Endothelial cell of umbilical vein (primary cell): ENCODE data around the gene IL25.

Source experiments
- POLR2A ChIP-seq: IDR thresholded peaks from 2 replicates; pipeline ENCODE4 v1.6.1; 2012; ENCODE audit warnings: low read depth, mild to moderate bottlenecking, control low read depth, low read length
- TF ChIP-seq, protein P1 (sequence below), 2 donors: IDR thresholded peaks; 1 replicate in 1 of 2; 2 replicates in 1 of 2; pipeline ENCODE4 v1.5.1; 2011; ENCODE audit warnings: low read length in 2 of 2, mild to moderate bottlenecking in 2 of 2, moderate library complexity in 2 of 2, control low read depth in 1 of 2, inconsistent platforms in 1 of 2, low read depth in 1 of 2; ENCODE audit not compliant: insufficient read depth in 1 of 2; ENCODE audit errors: extremely low read depth in 1 of 2

DNA sequence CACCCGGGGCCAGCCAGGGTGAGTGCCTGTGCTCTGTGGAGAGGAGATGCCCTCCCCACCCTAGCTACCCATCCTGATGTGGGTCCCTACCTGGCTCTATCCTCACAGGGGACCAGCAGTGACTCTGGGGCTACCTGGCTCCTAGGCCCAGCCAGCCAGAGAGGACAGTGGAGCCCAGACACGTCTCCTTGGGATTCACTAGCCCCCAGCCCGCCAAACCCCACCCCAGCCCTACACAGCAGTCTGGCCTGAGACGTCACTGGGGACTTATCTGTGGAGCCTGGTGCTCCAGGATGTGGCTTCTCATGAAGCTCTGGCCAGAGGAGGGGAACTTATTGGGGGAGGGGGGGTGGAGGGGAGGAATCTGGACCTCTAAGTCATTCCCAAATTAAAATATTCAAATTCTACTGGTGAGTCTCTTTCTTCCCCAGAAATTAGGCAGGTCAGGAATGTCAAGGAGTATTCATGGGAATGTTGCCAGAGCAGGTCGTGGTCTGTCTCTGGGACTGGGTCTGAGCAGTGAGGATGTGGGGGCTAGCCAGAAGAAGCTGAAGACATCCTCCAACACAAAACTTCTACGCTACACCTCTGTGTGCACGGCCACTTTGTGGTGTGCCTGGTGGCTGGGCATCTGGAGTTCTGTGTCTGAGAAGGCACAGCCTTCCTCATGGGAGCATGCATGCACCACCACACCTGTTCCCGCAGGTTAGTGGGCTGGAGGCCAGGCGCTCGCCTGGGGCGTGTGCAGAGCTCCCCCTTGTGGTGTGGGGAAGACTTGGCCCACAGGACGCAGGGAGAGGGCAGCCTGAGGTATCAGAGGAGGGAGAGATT is 7.0 kb downstream of the IL25 start:
- no peak for TF ChIP-seq POLR2A
- TF ChIP-seq, protein P1, sequence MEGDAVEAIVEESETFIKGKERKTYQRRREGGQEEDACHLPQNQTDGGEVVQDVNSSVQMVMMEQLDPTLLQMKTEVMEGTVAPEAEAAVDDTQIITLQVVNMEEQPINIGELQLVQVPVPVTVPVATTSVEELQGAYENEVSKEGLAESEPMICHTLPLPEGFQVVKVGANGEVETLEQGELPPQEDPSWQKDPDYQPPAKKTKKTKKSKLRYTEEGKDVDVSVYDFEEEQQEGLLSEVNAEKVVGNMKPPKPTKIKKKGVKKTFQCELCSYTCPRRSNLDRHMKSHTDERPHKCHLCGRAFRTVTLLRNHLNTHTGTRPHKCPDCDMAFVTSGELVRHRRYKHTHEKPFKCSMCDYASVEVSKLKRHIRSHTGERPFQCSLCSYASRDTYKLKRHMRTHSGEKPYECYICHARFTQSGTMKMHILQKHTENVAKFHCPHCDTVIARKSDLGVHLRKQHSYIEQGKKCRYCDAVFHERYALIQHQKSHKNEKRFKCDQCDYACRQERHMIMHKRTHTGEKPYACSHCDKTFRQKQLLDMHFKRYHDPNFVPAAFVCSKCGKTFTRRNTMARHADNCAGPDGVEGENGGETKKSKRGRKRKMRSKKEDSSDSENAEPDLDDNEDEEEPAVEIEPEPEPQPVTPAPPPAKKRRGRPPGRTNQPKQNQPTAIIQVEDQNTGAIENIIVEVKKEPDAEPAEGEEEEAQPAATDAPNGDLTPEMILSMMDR (IDR thresholded peaks at IDR 0.05; ENCODE audit: extremely low read depth in 1 of 2, insufficient read depth in 1 of 2, low read depth in 1 of 2, low read length in 2 of 2), result peak; percentile 80 to 92
